Small intestine (tissue), 7 donors: ENCODE results near the gene PKP4. TPM values are rescaled to one million over a fixed set of nuclear protein-coding genes. Genes with fewer than 3 reads are reported as not detected.

Experiments used
- DNase-seq, 2 donors: peaks; one replicate each; pipeline versions ENCODE4 v3.0.0 to v3.0.0-alpha.2; 2013
- FAIRE-seq: peaks from 2 replicates; lab custom pipeline; 2012; peaks lifted over from hg19 to GRCh38; lab: Jason Lieb, UNC
- H3K27ac ChIP-seq, 3 donors: one replicate each; pipeline ENCODE4 v1.5.1; 2013; ENCODE audit warnings: low read length in 2 of 3, mild to moderate bottlenecking in 2 of 3, control low read depth in 1 of 3, inconsistent platforms in 1 of 3, low read depth in 1 of 3, moderate library complexity in 1 of 3
- H3K27me3 ChIP-seq, 3 donors: one replicate each; pipeline ENCODE4 v1.6.1; 2013; ENCODE audit warnings: low read length in 3 of 3, inconsistent platforms in 1 of 3; ENCODE audit not compliant: control insufficient read depth in 3 of 3, insufficient read depth in 3 of 3
- H3K36me3 ChIP-seq, 3 donors: one replicate each; pipeline ENCODE4 v1.6.1; 2013; ENCODE audit warnings: low read length in 3 of 3, inconsistent platforms in 1 of 3, low read depth in 1 of 3, mild to moderate bottlenecking in 1 of 3, moderate library complexity in 1 of 3; ENCODE audit not compliant: control insufficient read depth in 3 of 3, insufficient read depth in 2 of 3
- H3K4me1 ChIP-seq, 3 donors: one replicate each; pipeline ENCODE4 v1.6.1; 2013; ENCODE audit warnings: low read length in 2 of 3, inconsistent platforms in 1 of 3, low read depth in 1 of 3, mild to moderate bottlenecking in 1 of 3, moderate library complexity in 1 of 3; ENCODE audit not compliant: control insufficient read depth in 3 of 3, insufficient read depth in 2 of 3
- H3K4me3 ChIP-seq, 3 donors: one replicate each; pipeline ENCODE4 v1.5.1; 2013; ENCODE audit warnings: low read length in 3 of 3, control low read depth in 1 of 3, inconsistent platforms in 1 of 3, low read depth in 1 of 3, mild to moderate bottlenecking in 1 of 3, moderate library complexity in 1 of 3
- H3K9me3 ChIP-seq, 2 donors: one replicate each; pipeline ENCODE4 v1.6.1; 2013; ENCODE audit warnings: low read depth in 1 of 2, low read length in 1 of 2; ENCODE audit not compliant: control insufficient read depth in 2 of 2, insufficient read depth in 1 of 2
- WGBS, 3 donors: extraction: QIAGEN DNeasy Blood & Tissue Kit; methylation state at CpG; one replicate each; pipeline ENCODE4 v1.1.7; 2013; 5-methylcytosine and 5-hydroxymethylcytosine counted together
- polyA plus RNA-seq, 4 donors: library from polyadenylated mRNA; stranded (reverse) in 3 of 4; unstranded in 1 of 4; fragments of 200-250 nt in 3 of 4; fragments of 120-200 nt in 1 of 4; gene quantifications; one replicate each; pipeline versions ENCODE4 v1.2.1 to v1.2.3, GENCODE V29; 2013
- donor health status: healthy with polysubstance abuse.
- donor health status: control.
- donor health status: control.
- donor health status: Bipolar disorder and iron deficiency.
- donor health status: healthy.

Gene PKP4
- polyA plus RNA-seq, 4 donors = 16.8 to 54.3 (median 23.3) TPM

- peaks cover 0 to 14% (median 3%) of the 10 kb centered on the region in 3 donors for H3K36me3 ChIP-seq
- WGBS, 3 donors = 54 to 57% (median 56%) methylated on average over 2 of the region's 2 CpGs
- no peak overlapping the region for H3K4me3 ChIP-seq
- DNase-seq (peak in 1 of 2 donors; percentile 48), FAIRE-seq (no peak)
- no peaks in the 10 kb centered on the region for H3K27me3 ChIP-seq
- no peaks in the 10 kb centered on the region for H3K9me3 ChIP-seq
- H3K27ac ChIP-seq = peak overlapping the region in 2 of 3 donors; percentile 50 to 57
- peaks cover 0 to 9% (median 4%) of the 10 kb centered on the region in 3 donors for H3K4me1 ChIP-seq
Measured at GRCh38 chr2:158546412-158547144, 89.8 kb downstream of the PKP4 start.

GRCh38 chr2:158553257-158553656 lies 96.5 kb downstream of the PKP4 start:
- DNase-seq = no peak
- Histone ChIP-seq H3K9me3 (peaks cover 0 to 5% of the 10 kb centered on the region in 2 donors), H3K4me1 (no peaks in the 10 kb centered on the region), H3K27ac (no peak overlapping the region), H3K4me3 (no peak overlapping the region), H3K27me3 (no peaks in the 10 kb centered on the region), H3K36me3 (peaks cover 2 to 16% (median 3%) of the 10 kb centered on the region in 3 donors)
- WGBS, 3 donors = 97 to 98% (median 97%) methylated on average over 3 of the region's 3 CpGs
- no peak for FAIRE-seq

GRCh38 chr2:158554996-158555395 lies 98.2 kb downstream of the PKP4 start:
- Histone ChIP-seq H3K4me1 (no peaks in the 10 kb centered on the region), H3K4me3 (no peak overlapping the region), H3K36me3 (peaks cover 0 to 8% (median 2%) of the 10 kb centered on the region in 3 donors), H3K27me3 (no peaks in the 10 kb centered on the region), H3K9me3 (peaks cover 0 to 5% of the 10 kb centered on the region in 2 donors), H3K27ac (no peak overlapping the region)
- DNase-seq (peak in 1 of 2 donors; percentile 8), FAIRE-seq (no peak)
- 32 to 74% (median 74%) methylated on average over 1 of the region's 1 CpG for WGBS, 3 donors

- no peak for DNase-seq
- Histone ChIP-seq H3K27ac (no peak overlapping the region), H3K4me1 (peaks cover 0 to 4% (median 0%) of the 10 kb centered on the region in 3 donors), H3K4me3 (no peak overlapping the region), H3K36me3 (peaks cover 0 to 8% (median 2%) of the 10 kb centered on the region in 3 donors), H3K9me3 (peaks cover 0 to 5% of the 10 kb centered on the region in 2 donors), H3K27me3 (no peaks in the 10 kb centered on the region)
- WGBS, 3 donors = 63 to 77% (median 68%) methylated on average over 3 of the region's 3 CpGs
- no peak for FAIRE-seq
Measured at GRCh38 chr2:158556124-158556523, 99.4 kb downstream of the PKP4 start.

- Histone ChIP-seq H3K36me3 (peaks cover 0 to 6% (median 2%) of the 10 kb centered on the region in 3 donors), H3K4me1 (peaks cover 0 to 4% (median 0%) of the 10 kb centered on the region in 3 donors), H3K27me3 (no peaks in the 10 kb centered on the region), H3K27ac (no peak overlapping the region), H3K4me3 (no peak overlapping the region), H3K9me3 (no peaks in the 10 kb centered on the region)
- 87 to 97% (median 90%) methylated on average over 2 of the region's 2 CpGs for WGBS, 3 donors
- no peak for DNase-seq
- FAIRE-seq = no peak
Measured at GRCh38 chr2:158557752-158558151, 101.0 kb downstream of the PKP4 start.

- WGBS, 3 donors = 93 to 98% (median 96%) methylated on average over 4 of the region's 4 CpGs
- no peaks in the 10 kb centered on the region for H3K27me3 ChIP-seq
- no peak overlapping the region for H3K4me3 ChIP-seq
- peaks cover 0 to 4% (median 0%) of the 10 kb centered on the region in 3 donors for H3K4me1 ChIP-seq
- FAIRE-seq (no peak), DNase-seq (no peak)
- H3K9me3 ChIP-seq = no peaks in the 10 kb centered on the region
- peaks cover 0 to 3% (median 2%) of the 10 kb centered on the region in 3 donors for H3K36me3 ChIP-seq
- H3K27ac ChIP-seq = no peak overlapping the region
Measured at GRCh38 chr2:158559252-158559651, 102.5 kb downstream of the PKP4 start.

GRCh38 chr2:158560259-158560658 lies 103.5 kb downstream of the PKP4 start:
- no peaks in the 10 kb centered on the region for H3K27me3 ChIP-seq
- peaks cover 0 to 3% (median 2%) of the 10 kb centered on the region in 3 donors for H3K36me3 ChIP-seq
- DNase-seq (peak in 1 of 2 donors; percentile 8), FAIRE-seq (no peak)
- H3K4me1 ChIP-seq = peaks cover 0 to 4% (median 0%) of the 10 kb centered on the region in 3 donors
- H3K9me3 ChIP-seq = no peaks in the 10 kb centered on the region
- H3K27ac ChIP-seq = no peak overlapping the region
- H3K4me3 ChIP-seq = no peak overlapping the region

- Histone ChIP-seq H3K4me1 (peaks cover 0 to 4% (median 0%) of the 10 kb centered on the region in 3 donors), H3K36me3 (peaks cover 0 to 3% (median 2%) of the 10 kb centered on the region in 3 donors), H3K4me3 (no peak overlapping the region), H3K9me3 (no peaks in the 10 kb centered on the region), H3K27ac (no peak overlapping the region), H3K27me3 (no peaks in the 10 kb centered on the region)
- 55 to 73% (median 66%) methylated on average over 3 of the region's 3 CpGs for WGBS, 3 donors
- FAIRE-seq (no peak), DNase-seq (peak; percentile 27 to 37)
Measured at GRCh38 chr2:158561054-158561453, 104.3 kb downstream of the PKP4 start.
